ENCODE data around the gene PRKCB.
A peak's percentile ranks its signal among the peaks of the same experiment; 100 is the strongest.
"Not testable (repeated sequence)": the region's sequence is repeated elsewhere in the genome, so short reads cannot be mapped to it uniquely, and the experiment has no call there.

Gene PRKCB

DNA sequence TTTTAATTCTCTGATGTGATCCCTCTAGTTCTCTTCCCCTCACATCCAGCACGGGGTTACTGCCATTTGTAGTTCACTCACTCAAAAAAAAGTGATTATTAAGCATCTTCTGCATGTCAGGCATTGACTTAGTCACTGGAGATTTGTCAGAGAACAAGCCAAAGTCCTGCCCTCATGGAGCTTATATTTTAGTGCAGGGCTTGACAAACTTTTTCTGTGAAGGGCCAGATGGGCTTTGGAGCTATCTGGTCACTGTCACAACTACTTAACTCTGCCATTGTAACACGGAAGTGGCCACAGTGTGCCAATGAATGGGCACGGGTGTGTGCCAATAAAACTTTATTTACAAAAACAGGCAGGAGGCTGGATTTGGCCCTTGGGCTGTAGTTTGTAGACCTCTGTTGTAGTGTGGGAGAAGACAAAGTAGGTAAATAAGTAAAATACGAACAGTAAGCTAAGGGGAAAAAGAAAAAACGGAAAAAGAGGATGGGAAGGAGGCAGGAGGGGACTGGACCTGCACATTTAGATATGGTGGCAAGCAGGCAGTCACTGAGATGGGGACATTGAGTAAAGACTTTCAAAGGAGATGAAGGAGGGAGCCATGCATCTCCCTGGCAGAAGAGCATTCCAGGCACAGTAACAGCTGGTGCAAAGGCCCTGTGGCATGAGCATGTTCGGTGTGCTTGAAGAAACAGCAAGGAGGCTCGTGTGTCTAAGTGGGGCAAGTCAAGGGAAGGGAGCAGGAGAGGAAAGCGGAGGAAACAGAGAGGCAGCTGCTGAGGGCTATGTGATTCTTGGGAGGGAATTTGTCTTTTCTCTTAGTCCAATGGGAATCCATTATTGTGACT lies 217.5 kb downstream of the PRKCB start:
- no peak for DNase-seq

DNA sequence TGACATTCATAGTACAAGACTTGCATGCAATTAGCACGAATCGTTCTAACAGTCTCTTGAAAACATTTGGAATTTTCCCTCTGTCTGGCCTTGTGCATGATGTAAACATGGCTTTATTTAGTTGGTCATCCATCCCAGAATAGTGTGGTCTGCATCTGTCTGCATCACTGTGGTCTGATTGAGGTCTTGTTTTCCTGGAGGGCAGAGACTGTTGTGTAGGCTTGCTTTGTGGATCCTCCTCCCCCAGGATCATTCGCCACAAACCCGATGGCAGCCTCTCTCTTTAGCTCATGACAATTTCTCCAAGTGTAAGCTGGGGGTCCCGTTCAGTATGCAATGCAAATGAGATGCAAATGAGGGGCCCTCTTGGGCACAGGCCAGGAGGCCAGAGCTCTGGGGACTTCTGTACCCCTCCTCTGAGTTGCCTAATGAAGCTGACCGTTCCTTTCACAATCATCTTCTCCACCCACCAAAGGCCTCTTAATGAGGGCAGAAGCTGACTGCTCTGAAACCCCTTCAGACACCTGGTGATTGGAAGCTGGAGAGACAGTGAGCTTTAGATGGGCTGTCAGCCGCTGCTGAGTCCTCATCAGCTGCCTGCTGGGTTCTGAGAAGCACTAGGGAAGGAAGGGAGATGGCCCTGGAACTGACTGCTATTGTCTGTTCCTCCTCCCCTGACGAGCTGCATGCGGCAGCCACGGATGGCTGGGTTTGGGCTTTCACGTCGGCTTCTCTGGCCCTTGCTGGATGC lies 219.1 kb downstream of the PRKCB start:
- DNase-seq = no peak

DNA sequence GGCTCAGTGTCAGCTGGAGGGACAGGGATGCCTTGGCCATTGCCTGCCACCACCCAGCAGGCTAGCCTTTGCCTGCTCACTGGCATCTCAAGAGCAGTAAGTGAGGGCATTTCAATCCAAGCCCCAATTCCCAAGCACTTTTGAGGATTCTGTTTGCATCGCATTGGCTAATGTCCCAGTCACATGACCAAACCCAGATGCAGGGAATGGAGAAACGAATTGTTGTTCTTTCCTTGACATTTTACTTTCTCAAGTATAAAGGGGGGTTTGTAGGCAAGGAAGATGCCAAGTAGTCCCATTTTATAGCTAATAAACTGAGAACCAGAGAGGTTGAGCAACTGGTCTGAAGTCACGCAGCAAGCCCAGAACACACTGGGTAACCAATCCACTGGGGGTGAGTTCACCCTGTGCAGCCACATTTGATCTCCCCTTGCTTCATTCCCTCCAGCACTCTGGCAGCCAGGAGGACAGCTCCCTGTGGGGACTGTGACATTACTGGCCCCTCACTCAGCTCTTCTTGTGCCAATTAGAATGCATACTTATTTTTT lies 226.6 kb downstream of the PRKCB start:
- DNase-seq = no peak

DNA sequence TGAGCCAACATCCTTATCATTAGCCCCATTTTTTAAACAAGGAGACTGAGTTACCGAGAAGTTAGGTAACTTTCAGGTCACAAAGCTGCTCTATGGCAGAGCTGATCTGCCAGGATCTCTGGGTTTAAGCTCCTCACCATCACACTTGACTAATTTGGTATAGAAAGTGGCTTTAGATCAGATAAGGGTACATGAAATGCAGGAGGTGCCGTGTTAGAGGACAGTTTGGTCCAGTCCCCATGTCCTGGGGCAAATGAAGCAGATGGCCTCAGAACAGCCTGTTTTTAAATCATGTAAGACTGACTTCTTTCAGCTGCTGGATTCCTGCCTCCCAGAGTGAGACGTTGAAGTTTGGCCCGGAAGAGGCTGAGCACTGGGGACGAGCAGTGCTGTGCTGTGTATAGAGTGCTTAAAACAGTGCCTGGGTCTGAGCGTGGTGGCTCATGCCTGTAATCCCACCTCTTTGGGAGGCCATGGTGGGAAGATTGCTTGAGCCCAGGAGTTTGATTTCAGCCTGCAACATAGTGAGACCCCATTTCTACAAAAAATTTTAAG lies 233.3 kb downstream of the PRKCB start:
- no peak for DNase-seq

DNA sequence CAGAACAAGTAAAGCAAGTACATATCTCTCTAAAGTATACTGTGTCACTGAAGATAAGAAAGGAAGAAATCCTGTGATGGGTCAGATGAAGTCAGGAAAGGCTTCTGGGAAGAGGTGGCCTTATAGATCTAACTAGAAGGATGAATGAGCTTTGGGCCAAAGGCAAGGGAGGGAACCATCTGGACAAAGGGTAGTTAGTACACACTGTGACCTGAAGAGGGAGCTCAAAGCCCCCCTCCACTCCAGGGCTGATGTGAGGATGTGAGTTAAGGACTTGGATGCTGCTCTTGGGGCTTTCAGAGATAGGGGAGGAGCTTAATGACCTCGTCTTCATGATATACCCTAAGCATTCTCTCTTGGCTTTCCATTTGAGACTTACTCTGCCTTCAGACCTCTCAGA lies 235.1 kb downstream of the PRKCB start:
- peak; percentile 20 for DNase-seq

DNA sequence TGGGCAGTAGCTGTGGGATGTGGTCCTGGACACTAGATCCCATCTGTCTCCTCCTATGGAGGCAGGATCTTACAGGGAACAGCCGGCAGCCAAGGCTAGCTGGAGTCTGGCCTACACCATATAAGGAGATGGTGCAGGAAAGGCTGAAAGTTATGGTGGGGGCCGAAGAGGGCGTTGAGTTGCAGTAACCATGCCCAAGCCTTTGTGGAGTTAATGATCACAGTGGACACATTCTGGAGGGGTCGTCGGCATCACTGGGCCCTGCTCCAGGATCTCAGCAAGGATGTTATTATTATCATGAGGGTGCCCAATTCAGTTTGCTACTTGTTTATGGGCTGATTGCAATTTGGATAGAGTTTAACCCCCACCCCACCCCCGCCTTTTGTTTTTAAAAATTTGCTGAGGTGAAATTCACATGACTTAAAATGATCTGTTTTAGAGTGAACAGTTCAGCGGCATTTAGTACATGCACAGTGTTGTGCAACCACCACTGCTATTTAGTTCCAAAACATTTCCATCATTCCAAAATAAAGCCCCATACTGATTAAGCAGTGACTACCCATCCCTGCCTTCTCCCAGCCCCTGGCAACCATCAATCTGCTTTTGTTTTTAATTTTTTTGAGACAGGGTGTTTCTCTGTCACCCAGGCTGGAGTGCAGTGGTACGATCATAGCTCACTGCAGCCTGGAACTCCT lies 236.0 kb downstream of the PRKCB start:
- DNase-seq = no peak

DNA sequence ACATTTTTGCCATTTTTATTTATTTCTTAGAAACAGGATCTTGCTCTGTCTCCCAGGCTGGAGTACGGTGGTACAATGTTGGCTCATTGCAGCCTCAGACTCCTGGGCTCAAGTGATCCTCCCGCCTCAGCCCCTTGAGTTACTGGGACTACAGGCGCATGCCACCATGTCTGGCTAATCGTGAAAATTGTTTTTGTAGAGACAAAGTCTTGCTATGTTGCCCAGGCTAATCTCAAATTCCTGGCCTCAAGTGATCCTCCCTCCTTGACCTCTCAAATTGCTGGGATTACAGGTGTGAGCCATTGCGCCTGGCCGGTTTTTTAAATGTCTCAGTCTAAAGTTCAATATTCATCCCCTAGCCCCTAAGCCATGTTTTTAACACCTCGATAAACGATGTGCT lies 237.5 kb downstream of the PRKCB start:
- no peak for DNase-seq

DNA sequence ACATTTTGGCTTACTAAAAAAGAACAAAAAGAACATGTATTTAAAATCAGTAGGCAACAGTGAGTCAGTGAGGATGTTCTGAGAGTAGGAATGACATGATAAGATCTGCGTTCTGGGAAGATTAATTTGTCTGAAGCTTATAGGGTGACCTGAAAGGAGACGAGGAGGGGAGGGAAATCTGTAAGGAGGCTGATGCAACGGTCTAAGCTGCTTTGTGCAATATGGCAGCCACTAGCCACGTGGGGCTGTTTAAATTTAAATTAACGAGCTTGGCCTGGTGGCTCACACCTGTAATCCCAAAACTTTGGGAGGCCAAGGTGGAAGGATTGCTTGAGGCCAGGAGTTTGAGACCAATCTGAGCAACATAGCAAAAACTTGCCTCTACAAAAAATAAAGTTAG lies 238.8 kb downstream of the PRKCB start:
- no peak for DNase-seq

DNA sequence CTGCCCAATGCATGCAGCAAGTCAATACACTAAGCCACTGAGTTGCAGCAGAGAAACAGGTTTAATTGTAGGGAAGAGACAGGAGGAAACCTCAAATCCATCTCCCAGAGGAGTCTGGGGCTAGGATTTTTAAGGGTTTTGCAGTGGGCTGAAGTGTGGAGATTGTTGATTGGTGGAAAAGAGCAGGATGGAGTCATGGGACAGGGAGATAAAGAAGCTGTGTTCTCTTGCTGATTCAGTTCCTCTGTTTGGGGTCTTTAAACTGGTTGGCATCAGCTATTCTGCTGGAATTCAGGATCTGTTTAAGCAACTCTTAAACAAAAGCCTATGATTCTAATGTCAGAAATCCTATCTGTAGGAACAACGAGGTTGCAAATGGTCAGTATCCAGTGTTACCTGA lies 239.5 kb downstream of the PRKCB start:
- DNase-seq = no peak

DNA sequence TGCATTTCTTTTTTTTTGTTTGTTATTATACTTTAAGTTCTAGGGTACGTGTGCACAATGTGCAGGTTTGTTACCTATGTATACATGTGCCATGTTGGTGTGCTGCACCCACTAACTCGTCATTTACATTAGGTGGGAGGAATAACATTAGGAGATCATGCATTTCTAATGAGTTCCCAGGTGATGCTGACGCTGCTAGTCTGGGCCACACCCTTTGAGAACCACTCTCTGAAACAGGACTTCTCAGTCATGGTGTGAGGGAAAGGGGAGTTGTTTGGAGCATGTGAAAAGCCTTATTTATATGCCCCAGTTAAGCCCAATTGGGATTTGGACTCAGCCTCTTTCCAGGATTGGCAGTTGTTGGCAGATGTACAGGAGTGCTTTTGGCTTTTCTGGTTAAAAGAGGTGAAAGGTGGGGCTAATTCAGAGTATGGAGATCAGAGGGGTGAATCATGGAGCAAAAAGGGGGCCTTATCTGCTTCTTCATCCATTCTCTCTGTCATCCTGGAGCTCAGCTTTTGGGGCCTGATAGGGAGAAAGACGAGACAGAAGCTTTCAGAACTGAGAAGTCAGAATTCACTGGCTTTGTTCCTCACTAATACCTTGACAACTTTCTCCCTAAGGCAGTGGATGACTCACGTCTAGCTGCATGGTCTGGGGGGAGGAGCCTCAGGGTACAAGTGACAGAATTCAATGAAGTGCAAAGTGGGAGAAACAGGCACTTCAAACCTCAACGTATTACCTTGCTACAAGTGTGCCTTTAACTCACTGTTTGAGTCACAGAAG lies 240.3 kb downstream of the PRKCB start:
- DNase-seq = peak; percentile 13

DNA sequence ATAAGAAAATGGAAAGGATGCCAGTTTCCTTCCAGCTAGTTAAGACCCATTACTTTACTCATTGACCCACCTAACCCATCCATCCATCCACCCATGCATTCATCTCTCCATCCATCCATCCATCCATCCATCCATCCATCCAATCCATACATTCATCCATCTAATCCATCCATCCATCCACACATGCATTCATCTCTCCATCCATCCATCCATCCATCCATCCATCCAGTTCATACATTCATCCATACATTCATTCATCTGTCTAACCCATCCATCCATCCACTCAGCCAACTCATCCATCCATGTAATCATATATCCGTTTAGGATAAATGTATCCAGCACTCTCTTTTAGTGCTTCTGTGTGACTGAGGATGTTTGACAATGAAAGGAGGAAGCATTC lies 241.5 kb downstream of the PRKCB start:
- DNase-seq = no peak

DNA sequence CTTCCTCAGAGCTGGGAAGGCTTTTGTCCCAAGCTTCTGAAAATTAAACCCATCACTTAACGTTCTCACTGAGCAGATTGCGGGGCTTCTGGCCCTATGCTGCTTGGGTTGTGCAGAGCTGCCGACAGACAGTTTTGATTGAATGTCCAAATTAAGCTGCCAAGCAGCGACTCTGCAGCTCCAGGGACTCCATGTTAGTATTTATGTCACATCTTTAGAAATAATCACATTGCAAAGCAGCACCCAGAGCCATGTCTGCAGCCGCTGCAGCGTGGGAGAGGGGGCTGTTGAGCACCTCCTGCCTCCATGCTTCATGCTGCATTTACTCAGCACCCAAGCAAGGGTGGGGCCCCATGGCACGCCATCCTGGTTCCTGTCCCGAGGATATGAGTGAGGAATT lies 242.2 kb downstream of the PRKCB start:
- no peak for DNase-seq

DNA sequence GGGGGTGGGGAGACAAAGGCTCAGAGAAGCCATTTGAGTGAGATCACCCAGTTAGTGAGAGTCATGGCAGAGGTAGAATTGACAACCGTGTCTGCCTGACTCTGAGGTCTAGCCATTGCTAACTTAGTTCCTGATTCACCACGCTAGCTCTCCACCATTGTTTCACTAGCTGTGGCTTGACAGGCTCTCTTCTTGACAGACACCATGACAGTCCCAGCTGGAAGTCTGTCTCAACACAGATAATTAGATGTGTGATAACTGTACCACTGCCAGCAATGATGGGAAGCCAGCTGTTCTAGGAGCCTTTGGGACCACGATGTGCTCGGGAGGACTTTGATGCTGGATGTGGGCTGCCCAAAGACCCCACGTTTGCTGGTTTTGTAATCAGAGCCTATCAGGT lies 249.9 kb downstream of the PRKCB start:
- DNase-seq = no peak

DNA sequence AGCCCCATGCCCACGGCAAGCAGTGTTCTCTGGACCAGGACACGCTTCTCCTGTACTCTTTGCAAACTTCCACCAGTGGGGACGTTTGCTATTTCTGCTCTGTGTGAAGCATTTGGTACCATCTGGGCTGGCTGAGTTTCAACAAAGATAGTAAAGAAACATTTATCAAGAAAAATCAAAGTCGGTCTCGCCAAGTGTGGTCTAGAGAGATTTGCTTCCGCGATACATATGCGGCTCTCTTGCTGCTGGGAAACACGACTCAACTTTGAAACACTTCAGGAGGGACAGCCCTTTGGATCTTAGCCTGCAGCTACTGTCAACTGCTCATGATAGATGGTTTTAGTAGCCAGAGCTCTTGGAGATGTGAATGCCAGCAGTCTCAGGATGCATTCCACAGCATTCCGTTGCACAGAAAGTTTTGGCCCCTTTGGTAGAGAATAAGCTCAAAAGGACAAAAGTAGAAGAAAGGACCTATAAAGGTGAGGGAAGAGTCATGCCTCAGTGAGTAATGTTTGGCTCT lies 252.2 kb downstream of the PRKCB start:
- DNase-seq = no peak

DNA sequence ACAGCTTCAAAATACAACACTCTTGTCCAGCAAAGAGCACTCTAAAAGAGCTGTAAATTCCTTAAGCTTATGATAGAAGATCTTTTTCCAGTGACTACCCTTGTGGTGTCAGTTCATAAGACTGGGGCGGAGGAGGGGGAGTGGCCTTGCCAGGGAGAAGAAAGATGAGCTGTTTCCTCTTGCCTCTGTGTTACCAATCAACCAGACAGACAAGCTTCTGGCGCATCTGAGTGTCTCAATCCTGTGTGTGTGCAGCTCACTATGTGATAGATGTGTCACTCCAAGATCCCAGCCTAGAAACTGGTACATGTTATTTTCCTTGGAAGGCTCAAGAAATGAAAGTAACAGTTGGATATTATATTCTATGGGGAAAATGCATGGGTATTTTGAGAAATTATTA lies 253.0 kb downstream of the PRKCB start:
- DNase-seq = no peak

DNA sequence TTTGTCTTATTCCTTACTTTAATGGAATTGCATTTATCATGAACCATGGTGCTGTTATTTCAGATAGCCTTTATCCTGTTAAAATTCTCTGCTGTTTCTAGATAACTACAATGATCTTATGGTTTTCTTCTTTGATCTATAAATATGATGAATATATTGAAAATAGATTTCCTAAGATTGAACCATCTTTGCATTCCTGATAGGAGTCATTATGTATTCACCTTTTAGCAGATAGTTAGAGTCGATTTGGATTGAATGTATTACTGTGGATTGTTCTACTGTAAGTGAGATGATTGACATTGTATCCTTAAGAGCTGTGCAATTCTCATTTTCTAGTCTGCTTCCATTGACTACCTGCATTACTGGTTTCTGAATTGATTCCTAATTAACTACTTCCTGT lies 255.3 kb downstream of the PRKCB start:
- no peak for DNase-seq

DNA sequence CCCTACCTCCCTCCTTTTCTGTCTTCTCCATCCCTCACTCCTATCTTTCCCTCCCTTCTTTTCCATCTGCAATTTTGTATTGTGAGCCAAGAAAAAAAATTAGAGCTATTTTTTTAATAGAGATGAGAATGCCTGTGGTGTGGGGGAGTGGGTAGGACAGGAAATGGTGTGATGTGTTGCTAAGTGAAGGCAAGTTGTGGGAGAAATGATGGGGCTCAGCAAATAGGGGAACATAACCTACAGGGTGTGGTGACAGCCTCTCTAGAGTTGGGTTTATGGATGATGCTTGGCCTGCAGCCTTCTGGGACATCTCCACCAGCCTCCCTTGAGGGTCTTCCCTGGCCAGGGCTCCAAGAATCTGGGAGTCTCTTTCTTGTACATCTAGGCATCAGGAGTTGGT lies 257.3 kb downstream of the PRKCB start:
- DNase-seq = no peak

DNA sequence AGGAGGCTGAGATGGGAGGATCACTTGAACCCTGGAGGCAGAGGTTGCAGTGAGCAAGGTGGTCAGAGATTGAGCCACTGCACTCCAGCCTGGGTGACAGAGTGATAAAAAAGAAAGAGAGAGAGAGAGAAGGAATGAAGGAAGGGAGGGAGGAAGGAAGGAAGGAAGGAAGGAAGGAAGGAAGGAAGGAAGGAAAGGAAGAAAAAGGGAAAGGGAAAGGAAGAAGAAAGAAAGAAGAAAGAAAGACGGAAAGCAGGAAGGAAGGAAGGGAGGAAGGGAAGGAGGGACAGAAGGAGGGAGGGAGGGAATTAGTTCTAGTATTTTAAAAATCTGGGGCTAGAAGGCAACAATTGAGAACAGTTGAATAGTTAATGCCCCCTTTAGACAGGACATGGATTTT lies 258.9 kb downstream of the PRKCB start:
- no peak for DNase-seq

DNA sequence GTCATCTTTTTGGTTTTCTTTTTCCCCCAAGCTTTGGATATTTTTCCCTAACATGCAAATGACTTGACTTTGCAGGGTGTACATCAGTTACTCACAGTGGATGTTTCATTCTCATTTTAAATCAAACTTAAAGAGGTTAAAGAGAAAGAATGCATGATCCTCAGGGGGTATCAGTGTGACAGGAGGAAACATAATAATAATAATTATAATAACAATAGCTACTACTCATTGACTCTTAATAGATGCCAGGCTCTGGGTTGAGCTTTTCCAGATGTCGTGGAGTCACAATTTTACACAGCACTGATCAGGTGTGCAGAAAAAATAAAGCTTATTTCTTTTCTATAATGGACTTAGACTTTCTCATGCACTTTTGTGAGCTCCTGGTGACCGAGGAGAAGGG lies 263.1 kb downstream of the PRKCB start:
- DNase-seq = no peak

DNA sequence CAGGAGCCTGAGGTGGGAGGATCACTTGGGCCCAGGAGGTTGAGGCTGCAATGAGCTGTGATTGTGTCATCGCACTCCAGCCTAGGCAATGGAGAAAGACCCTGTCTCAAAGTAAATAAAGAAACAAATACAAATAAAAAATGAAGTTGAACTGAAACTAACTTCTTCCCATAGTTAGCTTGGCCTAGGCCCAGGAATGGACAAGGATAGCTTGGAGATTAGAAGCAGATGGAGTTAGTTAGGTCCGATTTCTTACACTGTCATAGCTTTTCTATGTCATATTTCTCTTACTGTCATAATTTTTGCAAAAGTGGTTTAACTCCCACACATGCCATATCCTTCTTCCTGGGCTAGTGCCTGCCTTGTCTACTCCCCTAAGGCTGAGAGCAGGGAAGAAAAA lies 265.6 kb downstream of the PRKCB start:
- DNase-seq = no peak

DNA sequence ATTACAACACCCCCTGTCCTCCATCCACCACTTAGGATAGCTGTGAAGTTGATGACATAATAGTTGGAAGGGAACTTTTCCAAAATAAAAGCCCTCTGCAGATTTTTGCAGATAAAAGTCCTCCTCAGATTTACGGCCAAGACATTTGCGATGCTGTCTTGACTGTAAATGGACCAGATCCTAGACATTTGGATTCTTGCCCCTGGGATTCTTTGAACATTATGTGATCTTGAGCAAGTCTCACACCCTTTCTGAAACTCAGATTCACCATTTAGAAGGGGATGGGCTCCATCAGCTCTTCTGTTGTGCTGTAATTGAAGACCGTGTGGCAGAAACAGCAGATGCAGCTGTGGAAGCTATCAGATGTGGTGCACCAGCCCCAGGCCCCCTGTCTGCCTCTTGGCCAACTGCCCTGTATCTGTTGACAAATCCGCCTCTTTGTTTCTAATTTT lies 266.5 kb downstream of the PRKCB start:
- peak; percentile 10 for DNase-seq

DNA sequence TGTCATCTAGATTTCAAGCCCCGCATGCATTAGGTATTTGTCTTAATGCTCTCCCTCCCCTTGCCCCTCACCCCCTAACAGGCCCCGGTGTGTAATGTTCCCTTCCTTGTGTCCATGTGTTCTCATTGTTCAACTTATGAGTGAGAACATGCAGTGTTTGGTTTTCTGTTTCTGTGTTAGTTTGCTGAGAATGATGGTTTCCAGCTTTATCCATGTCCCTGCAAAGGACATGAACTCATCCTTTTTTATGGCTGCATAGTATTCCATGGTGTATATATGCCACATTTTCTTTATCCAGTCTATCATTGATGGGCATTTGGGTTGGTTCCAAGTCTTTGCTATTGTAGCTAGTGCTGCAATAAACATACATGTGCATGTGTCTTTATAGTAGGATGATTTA lies 269.7 kb downstream of the PRKCB start:
- not testable (repeated sequence) for DNase-seq

Measured in NCI-H1436 treated with DMSO at 0.1 percent for 48 hours (cell line).